K562 (cell line): ENCODE data around the gene TCF4. TPM values are rescaled to one million over a fixed set of nuclear protein-coding genes. Genes with fewer than 3 reads are reported as not detected.

Experiments
- ATAC-seq: fragments of 200-7000 bp; cut with Tn5 transposase; 3 replicates; pipeline ENCODE4 v1.9.1; 2020; ENCODE audit warnings: moderate library complexity
- BruUV-seq: library from RNA; stranded (reverse); fragments of 400-500 nt; replicated peaks from 2 replicates; lab custom pipeline; 2021; lab: Mats Ljungman, UMichigan
- CTCF ChIA-PET: fragments of 300-600 bp; formaldehyde crosslinking; extraction: SDS; loops from one replicate; lab custom pipeline; 2021; ENCODE audit warnings: low intra/inter-chr PET ratio; lab: Yijun Ruan, JAX
- POLR2A ChIA-PET: fragments of 300-600, 350-650 bp; sonication (Branson Sonifier 250); formaldehyde crosslinking; extraction: SDS; loops from one replicate; lab custom pipeline; 2021; ENCODE audit warnings: antibody characterized with exemption, inconsistent platforms; lab: Yijun Ruan, JAX
- DNase-seq, 4 experiments: peaks; one replicate each; pipeline versions ENCODE4 v3.0.0 to v3.0.0-alpha.2; 2011 to 2018; ENCODE audit warnings: low spot score in 3 of 4, mixed read lengths in 3 of 4; ENCODE audit errors: extremely low read depth in 1 of 4
- FAIRE-seq: peaks from 2 replicates; lab custom pipeline; 2011; peaks lifted over from hg19 to GRCh38; lab: Jason Lieb, UNC
- H2AFZ ChIP-seq: 2 replicates; pipeline ENCODE4 v1.6.0; 2011; ENCODE audit warnings: low read depth, low read length, control low read depth, inconsistent platforms
- H3K27ac ChIP-seq: fragments of 200-600 bp; 3 replicates; pipeline ENCODE4 v1.8.0; 2011; ENCODE audit warnings: low read depth, mild to moderate bottlenecking, control low read depth, inconsistent platforms, low read length, moderate library complexity, mixed read lengths; ENCODE audit errors: extremely low read depth
- H3K27me3 ChIP-seq, 2 experiments: fragments of 300-600 bp in 1 of 2; 2 replicates in 1 of 2; 3 replicates in 1 of 2; pipeline versions ENCODE4 v1.6.0 to v1.8.0; 2011; ENCODE audit warnings: inconsistent platforms in 2 of 2, low read length in 2 of 2, mild to moderate bottlenecking in 1 of 2, mixed read lengths in 1 of 2, moderate library complexity in 1 of 2; ENCODE audit not compliant: control insufficient read depth in 2 of 2, insufficient read depth in 2 of 2
- H3K36me3 ChIP-seq: fragments of 300-600 bp; 3 replicates; pipeline ENCODE4 v1.8.0; 2011; ENCODE audit warnings: mild to moderate bottlenecking, low read length, inconsistent platforms; ENCODE audit not compliant: control insufficient read depth, insufficient read depth
- H3K4me1 ChIP-seq, 2 experiments: fragments of 200-600 bp in 1 of 2; replicated peaks in 1 of 2; 2 replicates in 1 of 2; 3 replicates in 1 of 2; pipeline versions ENCODE4 v1.5.1 to v1.8.0; 2011; ENCODE audit warnings: inconsistent platforms in 2 of 2, low read length in 2 of 2, mild to moderate bottlenecking in 1 of 2, mixed read lengths in 1 of 2, moderate library complexity in 1 of 2; ENCODE audit not compliant: control insufficient read depth in 2 of 2, insufficient read depth in 2 of 2
- H3K4me2 ChIP-seq: 2 replicates; pipeline ENCODE4 v1.6.1; 2011; ENCODE audit warnings: low read length, control low read depth, inconsistent platforms, mixed read lengths; ENCODE audit not compliant: insufficient read depth
- H3K4me3 ChIP-seq: fragments of 200-600 bp; sonication (generic), shearing (Covaris generic); 2 replicates; pipeline ENCODE4 v1.5.1; 2016; ENCODE audit warnings: control low read depth, inconsistent platforms
- H3K79me2 ChIP-seq: fragments of 200-600 bp; 3 replicates; pipeline ENCODE4 v1.8.0; 2011; ENCODE audit warnings: low read length, inconsistent platforms; ENCODE audit not compliant: control insufficient read depth, insufficient read depth
- H3K9ac ChIP-seq, 2 experiments: 2 replicates each; pipeline versions ENCODE4 v1.6.0 to v1.6.1; 2011; ENCODE audit warnings: low read depth in 2 of 2, low read length in 2 of 2, control low read depth in 1 of 2, inconsistent platforms in 1 of 2, mild to moderate bottlenecking in 1 of 2, mixed read lengths in 1 of 2; ENCODE audit not compliant: insufficient read depth in 1 of 2
- H3K9me1 ChIP-seq: one replicate; pipeline ENCODE4 v1.6.0; 2011; ENCODE audit warnings: inconsistent platforms, mild to moderate bottlenecking, low read length, moderate library complexity; ENCODE audit not compliant: control insufficient read depth, insufficient read depth
- H3K9me3 ChIP-seq: replicated peaks from 2 replicates; pipeline ENCODE4 v1.5.1; 2011; ENCODE audit warnings: low read depth, low read length, inconsistent platforms; ENCODE audit not compliant: control insufficient read depth, insufficient read depth
- H4K20me1 ChIP-seq: replicated peaks from 2 replicates; pipeline ENCODE4 v1.6.1; 2011; ENCODE audit warnings: low read length, inconsistent platforms, mixed read lengths; ENCODE audit not compliant: control insufficient read depth, insufficient read depth
- CC2D1A ChIP-seq: fragments of 450-650 bp; IDR thresholded peaks from 2 replicates; pipeline ENCODE4 v1.6.1; 2017; ENCODE audit warnings: mild to moderate bottlenecking
- HNRNPK ChIP-seq: fragments of 200-400 bp; formaldehyde crosslinking; IDR thresholded peaks from one replicate; pipeline ENCODE4 v1.6.1; 2018; ENCODE audit warnings: mild to moderate bottlenecking, low read depth, low read length; ENCODE audit not compliant: poor library complexity, severe bottlenecking
- NR2F6 ChIP-seq: fragments of 450-650 bp; formaldehyde crosslinking; IDR thresholded peaks from 2 replicates; pipeline ENCODE4 v1.4.0; 2020; ENCODE audit warnings: mild to moderate bottlenecking
- RAD21 ChIP-seq, 2 experiments: fragments of 250-450 bp in 1 of 2; fragments of 450-650 bp in 1 of 2; sonication (Bioruptor Pico) in 1 of 2; formaldehyde crosslinking in 1 of 2; IDR thresholded peaks in 1 of 2; conservative IDR thresholded peaks in 1 of 2; 2 replicates each; pipeline versions ENCODE4 v1.4.0 to v1.8.0; 2020 to 2022; ENCODE audit warnings: mild to moderate bottlenecking in 2 of 2, moderate library complexity in 1 of 2
- RBM14 ChIP-seq: fragments of 200-400 bp; formaldehyde crosslinking; IDR thresholded peaks from 2 replicates; pipeline ENCODE4 v1.6.1; 2018; ENCODE audit warnings: low read depth, mild to moderate bottlenecking, low read length, moderate library complexity, borderline replicate concordance; ENCODE audit not compliant: insufficient read depth
- ZNF140 ChIP-seq: fragments of 250-450 bp; sonication (Bioruptor Pico); IDR thresholded peaks from 2 replicates; pipeline ENCODE4 v1.8.0; 2021; ENCODE audit warnings: moderate library complexity, mild to moderate bottlenecking, inconsistent platforms
- ZNF24 ChIP-seq: fragments of 450-650 bp; IDR thresholded peaks from 2 replicates; pipeline ENCODE4 v1.6.1; 2016
- ZNF347 ChIP-seq: fragments of 450-650 bp; formaldehyde crosslinking; IDR thresholded peaks from 2 replicates; pipeline ENCODE4 v1.4.0; 2020; ENCODE audit warnings: low read depth, mild to moderate bottlenecking, moderate library complexity
- ZNF436 ChIP-seq: fragments of 250-450, 450-650 bp; sonication (Bioruptor Pico); formaldehyde crosslinking; IDR thresholded peaks from 2 replicates; pipeline ENCODE4 v1.7.0; 2020; ENCODE audit warnings: mild to moderate bottlenecking
- WGBS: fragments of 100-300 bp; shearing (Covaris generic); methylation state at CpG from one replicate; pipeline ENCODE4 v1.1.6; 2016; ENCODE audit warnings: low coverage, mixed read lengths; ENCODE audit not compliant: insufficient coverage; ENCODE audit errors: missing lambda C conversion rate; 5-methylcytosine and 5-hydroxymethylcytosine counted together
- in situ Hi-C: fragments of 300-500 bp; cut with MboI; formaldehyde crosslinking; loops from 4 replicates; pipeline ENCODE4 v1.15.0; 2018; ENCODE audit warnings: inconsistent platforms, mixed read lengths
- intact Hi-C: fragments of 100-400 bp; cut with micrococcal nuclease; formaldehyde crosslinking; loops from 2 replicates; pipeline ENCODE4 v1.14.2; 2022
- polyA plus RNA-seq, 8 experiments: library from polyadenylated mRNA; depleted of rRNA in 4 of 8; stranded (reverse) in 5 of 8; unstranded in 3 of 8; fragments of >200 nt; fragmentation: Nextera tagmentation in 2 of 8; fragmentation: Illumina TruSeq in 1 of 8; extraction: Ambion mirVana in 2 of 8; extraction: Trizol in 1 of 8; gene quantifications; 2 replicates each; pipeline versions ENCODE4 v1.2.1 to v1.2.3, GENCODE V29; 2011 to 2014; ENCODE audit warnings: inconsistent platforms in 1 of 8, missing spikeins in 1 of 8
- total RNA-seq, 7 experiments: library from RNA; depleted of rRNA in 6 of 7; stranded (reverse); fragments of >200 nt in 6 of 7; fragmentation: Illumina TruSeq in 2 of 7; extraction: Trizol in 2 of 7; gene quantifications; 2 replicates each; pipeline versions ENCODE4 v1.2.1 to v1.2.3, GENCODE V29; 2011 to 2021; ENCODE audit warnings: low replicate concordance in 1 of 7
- TF ChIP-seq, protein P1 (sequence below): IDR thresholded peaks from 2 replicates; pipeline ENCODE4 v1.6.1; 2014; ENCODE audit warnings: antibody characterized with exemption
- TF ChIP-seq, protein P2 (sequence below): sonication (generic); formaldehyde crosslinking; IDR thresholded peaks from 2 replicates; pipeline ENCODE4 v1.8.0; 2023; ENCODE audit warnings: mild to moderate bottlenecking, missing genetic modification reagents
- TF ChIP-seq, protein P3 (sequence below), 3 experiments: IDR thresholded peaks in 2 of 3; conservative IDR thresholded peaks in 1 of 3; 2 replicates each; pipeline ENCODE4 v1.5.1; 2011 to 2012; ENCODE audit warnings: low read length in 3 of 3, mild to moderate bottlenecking in 3 of 3, control low read depth in 2 of 3, improper control_type of control experiment in 1 of 3, inconsistent platforms in 1 of 3, low read depth in 1 of 3, mixed read lengths in 1 of 3, moderate library complexity in 1 of 3; ENCODE audit not compliant: insufficient read depth in 2 of 3

Gene TCF4
- total and polyA plus RNA-seq, 9 of the 15 experiments (the other 6 are each of a cell fraction or from before 2014, with no cell fraction given): 4.8 to 24.7 (median 15.2) TPM

DNA sequence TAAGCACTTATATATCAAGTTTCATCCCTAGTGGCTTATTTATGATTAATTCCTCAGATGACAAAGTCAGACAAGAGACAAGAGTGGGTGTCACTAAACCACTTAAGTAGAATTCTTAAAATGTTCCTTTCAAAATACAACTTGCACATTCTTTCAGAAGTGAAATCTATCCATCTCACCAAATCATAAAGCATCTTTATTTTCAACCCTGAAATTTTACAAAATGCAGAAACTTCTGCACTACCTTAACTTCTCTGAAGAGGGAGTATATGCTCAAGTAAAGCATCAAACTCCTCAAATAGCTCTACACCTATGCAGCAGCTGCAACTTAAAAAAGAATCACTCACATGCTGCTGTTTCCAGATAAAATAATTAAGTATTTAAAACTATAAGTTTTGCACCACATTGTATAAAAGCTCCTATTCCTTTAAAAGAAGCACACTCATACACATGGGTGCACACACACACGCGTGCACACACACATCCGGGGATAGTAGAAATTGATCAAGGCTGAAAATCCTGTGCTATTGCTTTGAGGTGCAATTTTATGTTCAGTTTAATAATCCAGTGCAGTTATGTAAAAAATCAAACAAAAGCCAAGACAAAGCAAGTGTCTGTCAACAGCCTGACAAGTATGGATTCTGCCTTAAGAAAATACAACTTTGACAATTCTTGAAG lies 244.5 kb downstream of the TCF4 start:
- no TSS peak for BruUV-seq
- POLR2A ChIA-PET: interaction anchor here (1.0 kb wide), 1 partner anchor 10 kb away, joined by 4 read pairs; no protein-coding TSS in a partner anchor
- 94% methylated on average over 3 of the region's 3 CpGs for WGBS
- TF ChIP-seq RAD21 (CRISPR knock-in tag; conservative IDR thresholded peaks at IDR 0.05 in 1 of 2, IDR thresholded peaks at IDR 0.05 in 1 of 2) (peak; percentile 31 to 66), CC2D1A (no peak), HNRNPK (no peak), ZNF347 (CRISPR knock-in tag) (no peak), ZNF24 (no peak), NR2F6 (no peak), RBM14 (no peak), ZNF436 (no peak), ZNF140 (CRISPR knock-in tag) (no peak)
- TF ChIP-seq, protein P1, sequence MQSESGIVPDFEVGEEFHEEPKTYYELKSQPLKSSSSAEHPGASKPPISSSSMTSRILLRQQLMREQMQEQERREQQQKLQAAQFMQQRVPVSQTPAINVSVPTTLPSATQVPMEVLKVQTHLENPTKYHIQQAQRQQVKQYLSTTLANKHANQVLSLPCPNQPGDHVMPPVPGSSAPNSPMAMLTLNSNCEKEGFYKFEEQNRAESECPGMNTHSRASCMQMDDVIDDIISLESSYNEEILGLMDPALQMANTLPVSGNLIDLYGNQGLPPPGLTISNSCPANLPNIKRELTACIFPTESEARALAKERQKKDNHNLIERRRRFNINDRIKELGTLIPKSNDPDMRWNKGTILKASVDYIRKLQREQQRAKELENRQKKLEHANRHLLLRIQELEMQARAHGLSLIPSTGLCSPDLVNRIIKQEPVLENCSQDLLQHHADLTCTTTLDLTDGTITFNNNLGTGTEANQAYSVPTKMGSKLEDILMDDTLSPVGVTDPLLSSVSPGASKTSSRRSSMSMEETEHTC: no peak
- TF ChIP-seq, protein P2, sequence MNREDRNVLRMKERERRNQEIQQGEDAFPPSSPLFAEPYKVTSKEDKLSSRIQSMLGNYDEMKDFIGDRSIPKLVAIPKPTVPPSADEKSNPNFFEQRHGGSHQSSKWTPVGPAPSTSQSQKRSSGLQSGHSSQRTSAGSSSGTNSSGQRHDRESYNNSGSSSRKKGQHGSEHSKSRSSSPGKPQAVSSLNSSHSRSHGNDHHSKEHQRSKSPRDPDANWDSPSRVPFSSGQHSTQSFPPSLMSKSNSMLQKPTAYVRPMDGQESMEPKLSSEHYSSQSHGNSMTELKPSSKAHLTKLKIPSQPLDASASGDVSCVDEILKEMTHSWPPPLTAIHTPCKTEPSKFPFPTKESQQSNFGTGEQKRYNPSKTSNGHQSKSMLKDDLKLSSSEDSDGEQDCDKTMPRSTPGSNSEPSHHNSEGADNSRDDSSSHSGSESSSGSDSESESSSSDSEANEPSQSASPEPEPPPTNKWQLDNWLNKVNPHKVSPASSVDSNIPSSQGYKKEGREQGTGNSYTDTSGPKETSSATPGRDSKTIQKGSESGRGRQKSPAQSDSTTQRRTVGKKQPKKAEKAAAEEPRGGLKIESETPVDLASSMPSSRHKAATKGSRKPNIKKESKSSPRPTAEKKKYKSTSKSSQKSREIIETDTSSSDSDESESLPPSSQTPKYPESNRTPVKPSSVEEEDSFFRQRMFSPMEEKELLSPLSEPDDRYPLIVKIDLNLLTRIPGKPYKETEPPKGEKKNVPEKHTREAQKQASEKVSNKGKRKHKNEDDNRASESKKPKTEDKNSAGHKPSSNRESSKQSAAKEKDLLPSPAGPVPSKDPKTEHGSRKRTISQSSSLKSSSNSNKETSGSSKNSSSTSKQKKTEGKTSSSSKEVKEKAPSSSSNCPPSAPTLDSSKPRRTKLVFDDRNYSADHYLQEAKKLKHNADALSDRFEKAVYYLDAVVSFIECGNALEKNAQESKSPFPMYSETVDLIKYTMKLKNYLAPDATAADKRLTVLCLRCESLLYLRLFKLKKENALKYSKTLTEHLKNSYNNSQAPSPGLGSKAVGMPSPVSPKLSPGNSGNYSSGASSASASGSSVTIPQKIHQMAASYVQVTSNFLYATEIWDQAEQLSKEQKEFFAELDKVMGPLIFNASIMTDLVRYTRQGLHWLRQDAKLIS (CRISPR knock-in tag): no peak
- TF ChIP-seq, protein P3, sequence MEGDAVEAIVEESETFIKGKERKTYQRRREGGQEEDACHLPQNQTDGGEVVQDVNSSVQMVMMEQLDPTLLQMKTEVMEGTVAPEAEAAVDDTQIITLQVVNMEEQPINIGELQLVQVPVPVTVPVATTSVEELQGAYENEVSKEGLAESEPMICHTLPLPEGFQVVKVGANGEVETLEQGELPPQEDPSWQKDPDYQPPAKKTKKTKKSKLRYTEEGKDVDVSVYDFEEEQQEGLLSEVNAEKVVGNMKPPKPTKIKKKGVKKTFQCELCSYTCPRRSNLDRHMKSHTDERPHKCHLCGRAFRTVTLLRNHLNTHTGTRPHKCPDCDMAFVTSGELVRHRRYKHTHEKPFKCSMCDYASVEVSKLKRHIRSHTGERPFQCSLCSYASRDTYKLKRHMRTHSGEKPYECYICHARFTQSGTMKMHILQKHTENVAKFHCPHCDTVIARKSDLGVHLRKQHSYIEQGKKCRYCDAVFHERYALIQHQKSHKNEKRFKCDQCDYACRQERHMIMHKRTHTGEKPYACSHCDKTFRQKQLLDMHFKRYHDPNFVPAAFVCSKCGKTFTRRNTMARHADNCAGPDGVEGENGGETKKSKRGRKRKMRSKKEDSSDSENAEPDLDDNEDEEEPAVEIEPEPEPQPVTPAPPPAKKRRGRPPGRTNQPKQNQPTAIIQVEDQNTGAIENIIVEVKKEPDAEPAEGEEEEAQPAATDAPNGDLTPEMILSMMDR (IDR thresholded peaks at IDR 0.05 in 2 of 3, conservative IDR thresholded peaks at IDR 0.05 in 1 of 3; ENCODE audit: insufficient read depth in 2 of 3, low read depth in 1 of 3, low read length in 3 of 3): peak in 2 of 3 experiments; percentile 33 to 56; a peak in 2 of 6 replicates

More for the DNA sequence above, 244.5 kb downstream of the TCF4 start:
- in situ Hi-C loops: no loop called here
- no peaks in the 10 kb centered on the region for H3K9me3 ChIP-seq
- H3K9ac ChIP-seq: no peak overlapping the region
- no peak overlapping the region for H3K4me3 ChIP-seq
- no peak for ATAC-seq
- no peak overlapping the region for H3K27ac ChIP-seq
- intact Hi-C loops: loop anchor here (5.0 kb wide), 1 partner anchor 439 kb away; no protein-coding TSS in a partner anchor
- H3K27me3 ChIP-seq: no peaks in the 10 kb centered on the region
- no peaks in the 10 kb centered on the region for H3K79me2 ChIP-seq
- no peaks in the 10 kb centered on the region for H3K4me1 ChIP-seq
- CTCF ChIA-PET: no interaction called here
- no peak overlapping the region for H3K4me2 ChIP-seq
- FAIRE-seq: no peak
- H3K9me1 ChIP-seq: no peaks in the 10 kb centered on the region
- no peaks in the 10 kb centered on the region for H3K36me3 ChIP-seq
- H4K20me1 ChIP-seq: no peaks in the 10 kb centered on the region
- peak; percentile 5 to 19 (median 8) for DNase-seq
- no peak overlapping the region for H2AFZ ChIP-seq
